ENCODE results near the gene CDC16.

DNA sequence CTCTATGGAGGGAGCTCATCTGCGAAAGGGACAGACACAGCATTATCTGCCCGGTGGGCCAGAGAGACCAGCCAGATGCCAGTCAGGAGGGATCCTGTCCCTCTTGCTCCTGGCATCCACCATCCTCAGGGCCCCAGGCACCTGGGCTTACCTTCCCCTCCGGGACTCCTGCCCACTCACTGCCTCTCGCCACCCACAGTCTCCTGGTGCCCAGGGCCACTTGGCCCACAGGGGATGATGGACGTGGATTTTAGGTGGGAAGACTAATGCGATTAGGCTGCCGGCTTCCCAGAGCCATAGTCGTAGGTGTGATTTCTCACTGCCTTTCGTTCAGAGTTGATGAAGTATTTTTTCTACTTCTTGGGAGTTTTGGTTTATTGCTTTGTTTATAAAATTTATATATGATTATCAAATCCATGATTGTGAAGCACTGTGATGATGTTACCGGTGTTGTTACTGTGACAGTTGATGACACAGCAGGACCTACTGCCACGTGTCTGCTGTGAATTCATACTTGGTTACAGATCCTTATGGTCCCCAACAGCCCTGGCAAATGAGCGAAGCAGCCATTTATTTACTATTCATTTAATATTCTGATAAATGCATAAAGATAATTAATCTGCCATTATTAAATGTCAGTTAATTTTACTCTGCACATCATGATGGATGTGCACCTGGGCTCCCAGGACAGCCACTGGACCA lies 65.1 kb downstream of the CDC16 start:
- TF ChIP-seq, protein P1, sequence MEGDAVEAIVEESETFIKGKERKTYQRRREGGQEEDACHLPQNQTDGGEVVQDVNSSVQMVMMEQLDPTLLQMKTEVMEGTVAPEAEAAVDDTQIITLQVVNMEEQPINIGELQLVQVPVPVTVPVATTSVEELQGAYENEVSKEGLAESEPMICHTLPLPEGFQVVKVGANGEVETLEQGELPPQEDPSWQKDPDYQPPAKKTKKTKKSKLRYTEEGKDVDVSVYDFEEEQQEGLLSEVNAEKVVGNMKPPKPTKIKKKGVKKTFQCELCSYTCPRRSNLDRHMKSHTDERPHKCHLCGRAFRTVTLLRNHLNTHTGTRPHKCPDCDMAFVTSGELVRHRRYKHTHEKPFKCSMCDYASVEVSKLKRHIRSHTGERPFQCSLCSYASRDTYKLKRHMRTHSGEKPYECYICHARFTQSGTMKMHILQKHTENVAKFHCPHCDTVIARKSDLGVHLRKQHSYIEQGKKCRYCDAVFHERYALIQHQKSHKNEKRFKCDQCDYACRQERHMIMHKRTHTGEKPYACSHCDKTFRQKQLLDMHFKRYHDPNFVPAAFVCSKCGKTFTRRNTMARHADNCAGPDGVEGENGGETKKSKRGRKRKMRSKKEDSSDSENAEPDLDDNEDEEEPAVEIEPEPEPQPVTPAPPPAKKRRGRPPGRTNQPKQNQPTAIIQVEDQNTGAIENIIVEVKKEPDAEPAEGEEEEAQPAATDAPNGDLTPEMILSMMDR (conservative IDR thresholded peaks at IDR 0.05; ENCODE audit: low read depth, low read length): no peak
- TF ChIP-seq POLR2A (IDR thresholded peaks at IDR 0.05; ENCODE audit: low read depth, low read length) (no peak), MAZ (IDR thresholded peaks at IDR 0.05; ENCODE audit: borderline replicate concordance, low read depth, low read length) (no peak), MXI1 (IDR thresholded peaks at IDR 0.05; ENCODE audit: borderline replicate concordance, low read depth, low read length) (no peak), SMC3 (IDR thresholded peaks at IDR 0.05; ENCODE audit: low read depth, low read length) (no peak), RFX5 (IDR thresholded peaks at IDR 0.05; ENCODE audit: low read depth, low read length) (no peak), CHD1 (IDR thresholded peaks at IDR 0.05; ENCODE audit: low read depth, low read length) (no peak), CEBPB (IDR thresholded peaks at IDR 0.05; ENCODE audit: low read depth, low read length) (no peak), RAD21 (IDR thresholded peaks at IDR 0.05; ENCODE audit: low read length) (no peak), FOS (IDR thresholded peaks at IDR 0.05; ENCODE audit: low read depth, low read length) (no peak), RCOR1 (IDR thresholded peaks at IDR 0.05; ENCODE audit: insufficient replicate concordance, low read length) (no peak), BHLHE40 (IDR thresholded peaks at IDR 0.05; ENCODE audit: low read depth, low read length) (no peak)
- TF ChIP-seq, protein P2, sequence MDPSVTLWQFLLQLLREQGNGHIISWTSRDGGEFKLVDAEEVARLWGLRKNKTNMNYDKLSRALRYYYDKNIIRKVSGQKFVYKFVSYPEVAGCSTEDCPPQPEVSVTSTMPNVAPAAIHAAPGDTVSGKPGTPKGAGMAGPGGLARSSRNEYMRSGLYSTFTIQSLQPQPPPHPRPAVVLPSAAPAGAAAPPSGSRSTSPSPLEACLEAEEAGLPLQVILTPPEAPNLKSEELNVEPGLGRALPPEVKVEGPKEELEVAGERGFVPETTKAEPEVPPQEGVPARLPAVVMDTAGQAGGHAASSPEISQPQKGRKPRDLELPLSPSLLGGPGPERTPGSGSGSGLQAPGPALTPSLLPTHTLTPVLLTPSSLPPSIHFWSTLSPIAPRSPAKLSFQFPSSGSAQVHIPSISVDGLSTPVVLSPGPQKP (IDR thresholded peaks at IDR 0.05; ENCODE audit: borderline replicate concordance, low read depth, low read length): no peak
- TF ChIP-seq, protein P3, sequence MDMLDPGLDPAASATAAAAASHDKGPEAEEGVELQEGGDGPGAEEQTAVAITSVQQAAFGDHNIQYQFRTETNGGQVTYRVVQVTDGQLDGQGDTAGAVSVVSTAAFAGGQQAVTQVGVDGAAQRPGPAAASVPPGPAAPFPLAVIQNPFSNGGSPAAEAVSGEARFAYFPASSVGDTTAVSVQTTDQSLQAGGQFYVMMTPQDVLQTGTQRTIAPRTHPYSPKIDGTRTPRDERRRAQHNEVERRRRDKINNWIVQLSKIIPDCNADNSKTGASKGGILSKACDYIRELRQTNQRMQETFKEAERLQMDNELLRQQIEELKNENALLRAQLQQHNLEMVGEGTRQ (IDR thresholded peaks at IDR 0.05; ENCODE audit: low read depth, low read length): no peak

All from IMR-90 (cell line).